Limb (tissue), 2 donors: Measurements from ENCODE around the gene PSMA6.
"Not testable (repeated sequence)": the region's sequence is repeated elsewhere in the genome, so short reads cannot be mapped to it uniquely, and the experiment has no call there.

Experiments
- DNase-seq, 2 donors: peaks; one replicate each; pipeline ENCODE4 v3.0.0-alpha.2; 2016; ENCODE audit errors: extremely low spot score in 2 of 2

Gene PSMA6

DNA sequence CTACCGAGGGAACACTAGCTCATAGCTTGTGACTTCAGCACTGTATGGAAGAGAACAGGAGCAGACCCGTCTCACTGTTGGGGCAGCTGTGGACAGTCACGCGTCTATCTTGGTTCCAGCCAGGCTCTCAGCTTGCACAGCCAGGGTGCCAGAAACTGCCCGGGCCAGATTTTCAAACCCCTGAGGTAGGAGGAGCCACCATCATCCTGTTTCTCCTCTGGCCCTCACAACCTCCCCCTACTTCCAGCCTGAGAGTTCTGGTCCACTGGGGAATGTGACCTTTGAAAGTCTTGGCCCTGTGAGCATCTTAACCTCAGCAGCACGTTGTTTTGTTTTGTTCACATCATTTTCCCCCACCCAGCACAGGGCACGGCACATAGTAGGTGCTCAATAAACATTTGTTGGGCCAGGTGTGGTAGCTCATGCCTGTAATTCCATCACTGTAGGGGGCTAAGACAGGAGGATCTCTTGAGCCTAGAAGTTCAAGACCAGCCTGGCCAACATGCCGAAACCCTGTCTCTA, 50.4 kb downstream of the PSMA6 start:
- no peak for DNase-seq

DNA sequence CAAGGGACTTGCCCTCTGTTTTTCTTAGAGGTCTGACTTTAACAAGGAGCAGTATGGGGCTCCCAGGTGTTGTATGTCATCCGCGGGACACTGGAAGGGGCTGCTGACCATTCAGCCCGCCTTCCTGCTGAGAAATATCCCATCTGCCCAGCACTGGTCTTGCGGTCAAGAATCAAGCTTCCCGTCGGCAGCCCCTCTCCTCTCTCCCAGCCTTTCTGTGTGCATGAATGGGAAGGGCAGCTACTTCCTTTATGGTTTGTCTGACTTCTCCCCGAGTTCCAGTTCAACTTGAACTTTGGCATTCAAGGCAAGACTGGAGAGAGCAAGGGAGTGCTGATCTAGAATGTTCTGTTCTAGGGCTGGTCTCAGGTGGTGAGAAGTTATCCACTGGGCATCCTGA, 51.5 kb downstream of the PSMA6 start:
- DNase-seq, result no peak

DNA sequence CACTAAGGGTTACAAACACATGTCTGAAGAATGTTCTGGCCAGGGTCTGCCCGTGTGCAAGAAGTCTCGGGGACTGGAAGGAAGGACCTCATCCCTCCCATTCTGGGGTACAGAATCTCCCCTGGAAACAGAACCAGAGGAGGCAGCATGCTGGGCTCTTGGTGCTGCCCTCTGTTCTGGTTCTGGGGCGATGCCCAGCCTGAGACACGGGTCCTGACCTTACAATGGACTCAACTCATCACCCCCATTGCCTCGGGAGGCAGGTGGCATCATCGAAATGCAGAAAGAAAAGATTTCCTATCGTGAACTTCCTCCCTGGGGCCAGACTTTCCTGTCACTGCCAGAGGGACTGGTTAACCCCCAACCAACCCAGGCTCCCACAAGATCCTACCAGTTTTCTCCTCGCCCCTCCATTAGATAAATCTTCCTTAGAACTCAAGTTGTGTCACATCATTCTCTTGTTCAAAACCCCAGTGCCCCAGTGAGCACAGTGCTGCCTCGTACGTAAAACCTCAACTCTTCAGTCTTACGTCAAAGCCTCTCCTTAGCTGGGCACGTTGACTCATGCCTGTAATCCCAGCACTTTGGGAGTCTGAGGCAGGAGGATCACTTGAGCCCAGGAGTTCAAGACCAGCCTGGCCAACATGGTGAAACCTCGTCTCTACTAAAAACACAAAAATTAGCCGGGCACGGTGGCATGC, 52.1 kb downstream of the PSMA6 start:
- no peak for DNase-seq

DNA sequence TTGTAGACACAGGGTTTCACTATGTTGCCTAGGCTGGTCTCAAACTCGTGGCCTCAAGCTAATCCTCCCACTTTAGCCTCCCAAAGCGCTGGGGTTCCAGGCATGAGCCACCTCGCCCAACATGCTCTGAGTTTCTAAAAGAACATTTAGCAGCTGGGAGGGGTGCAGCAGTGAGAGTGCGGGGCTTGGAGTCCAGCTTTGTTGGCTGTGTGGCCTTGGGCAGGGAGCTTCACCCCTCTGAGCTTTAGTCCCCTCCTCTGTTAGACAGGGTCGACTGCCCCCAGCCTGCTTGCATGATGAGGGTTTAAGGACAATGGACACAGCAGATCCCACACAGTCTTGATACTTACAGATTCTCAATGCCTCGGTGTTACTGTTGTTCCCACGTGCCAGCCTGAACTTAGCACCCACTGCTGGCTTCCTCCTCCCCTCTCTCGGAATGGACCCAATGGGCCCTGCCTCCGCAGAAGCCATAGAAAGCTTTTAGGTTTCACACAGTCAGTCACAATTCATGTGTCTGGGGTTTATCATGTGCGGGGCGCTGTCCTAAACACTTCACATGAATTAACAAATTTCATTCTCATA, 54.6 kb downstream of the PSMA6 start:
- no peak for DNase-seq

DNA sequence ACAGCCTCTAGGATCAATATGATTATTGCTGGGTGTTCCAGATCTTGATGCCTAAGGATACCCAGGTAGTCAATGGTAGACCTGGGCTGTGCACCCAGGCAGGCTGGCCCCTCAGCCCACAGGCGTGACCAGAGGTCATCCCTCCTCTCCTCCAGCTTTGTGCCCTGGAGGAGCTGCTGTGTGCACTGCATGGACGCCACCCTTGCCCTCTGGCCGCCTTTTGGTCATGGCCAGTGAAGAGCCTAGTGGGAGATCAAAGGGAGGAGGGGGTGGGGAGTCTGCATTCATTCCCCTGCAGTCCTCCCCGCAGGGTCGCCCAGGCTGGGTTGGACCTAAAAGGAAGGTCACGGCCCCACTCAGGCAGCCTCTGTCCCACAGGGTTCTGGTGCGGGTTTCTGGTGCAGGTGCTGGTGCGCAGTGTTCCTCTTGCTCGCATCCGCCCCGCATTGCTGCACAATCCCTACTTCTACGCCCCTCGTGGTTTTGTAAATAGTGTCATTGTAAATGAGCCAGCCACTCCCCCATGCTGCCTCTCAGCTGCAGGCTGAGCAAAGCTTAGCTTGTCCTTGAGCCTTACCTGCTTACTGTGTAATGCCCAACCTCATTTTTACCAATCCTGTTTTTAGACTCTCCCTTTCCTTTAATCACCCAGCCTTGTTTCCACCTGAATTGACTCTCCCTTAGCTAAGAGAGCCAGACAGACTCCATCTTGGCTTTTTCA, 55.3 kb downstream of the PSMA6 start:
- no peak for DNase-seq

DNA sequence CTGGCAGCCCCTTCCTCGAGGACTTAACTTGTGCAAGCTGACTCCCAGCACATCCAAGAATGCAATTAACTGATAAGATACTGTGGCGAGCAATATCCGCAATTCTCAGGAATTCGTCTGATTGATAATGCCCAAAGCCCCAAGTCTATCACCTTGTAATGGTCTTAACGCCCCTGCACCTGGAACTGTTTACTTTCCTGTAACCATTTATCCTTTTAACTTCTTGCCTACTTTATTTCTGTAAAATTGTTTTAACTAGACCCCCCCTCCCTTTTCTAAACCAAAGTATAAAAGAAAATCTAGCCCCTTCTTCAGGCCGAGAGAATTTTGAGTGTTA, 55.8 kb downstream of the PSMA6 start:
- DNase-seq, result not testable (repeated sequence)

DNA sequence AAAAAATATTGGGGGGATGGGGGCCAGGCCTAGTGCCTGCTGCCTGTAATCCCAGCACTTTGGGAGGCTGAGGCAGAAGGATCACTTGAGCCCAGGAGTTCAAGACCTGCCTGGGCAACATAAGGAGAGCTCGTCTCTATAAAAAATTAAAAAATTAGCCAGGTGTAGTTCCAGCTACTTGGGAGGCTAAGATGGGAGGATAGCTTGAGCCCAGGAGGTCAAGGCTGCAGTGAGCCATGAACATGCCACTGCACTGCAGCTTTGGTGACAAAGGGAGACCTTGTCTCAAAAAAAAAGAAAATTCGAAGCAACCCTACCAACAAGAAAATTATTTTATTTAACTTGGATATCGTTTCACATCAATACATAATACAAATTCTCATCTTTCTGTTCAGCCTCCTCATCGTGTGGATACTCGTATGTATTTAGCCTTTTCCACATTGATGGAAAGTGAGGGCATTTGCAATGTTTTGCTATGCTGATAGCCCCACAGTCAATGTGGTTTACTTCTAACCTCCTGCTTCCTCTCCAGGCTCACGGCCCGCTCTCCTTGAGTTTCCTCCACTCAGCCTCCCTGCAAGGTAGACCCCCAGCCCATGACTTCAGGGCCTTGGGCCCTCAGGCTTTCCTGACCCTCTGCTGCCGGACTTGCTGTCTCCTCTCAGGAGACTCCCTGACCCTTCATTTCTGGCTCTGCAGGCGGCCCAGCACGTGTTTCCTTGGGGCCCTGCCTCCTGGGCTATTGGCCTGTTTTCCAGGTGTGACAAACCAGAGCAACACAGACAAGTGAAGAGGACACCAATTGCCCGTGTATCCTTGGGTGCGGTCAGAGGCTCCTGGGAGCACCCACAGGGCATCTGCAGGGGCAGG, 57.5 kb downstream of the PSMA6 start:
- no peak for DNase-seq

DNA sequence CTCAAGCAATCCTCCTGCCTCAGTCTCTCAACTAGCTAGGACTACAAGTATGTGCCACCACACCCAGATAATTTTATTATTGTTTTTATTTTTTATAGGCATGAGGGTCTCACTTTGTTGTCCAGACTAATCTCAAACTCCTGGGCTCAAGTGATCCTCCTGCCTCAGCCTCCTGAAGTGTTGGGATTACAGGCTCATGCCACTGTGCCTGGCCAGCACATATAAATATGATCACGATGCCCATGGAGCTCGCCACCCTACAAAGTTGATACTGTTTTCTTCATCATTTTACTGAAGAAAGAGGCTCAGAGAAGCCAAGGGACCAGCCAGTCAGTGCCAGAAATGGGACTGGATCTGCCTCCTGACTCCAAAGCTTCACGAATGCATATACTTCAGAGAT, 59.3 kb downstream of the PSMA6 start:
- DNase-seq, result no peak

DNA sequence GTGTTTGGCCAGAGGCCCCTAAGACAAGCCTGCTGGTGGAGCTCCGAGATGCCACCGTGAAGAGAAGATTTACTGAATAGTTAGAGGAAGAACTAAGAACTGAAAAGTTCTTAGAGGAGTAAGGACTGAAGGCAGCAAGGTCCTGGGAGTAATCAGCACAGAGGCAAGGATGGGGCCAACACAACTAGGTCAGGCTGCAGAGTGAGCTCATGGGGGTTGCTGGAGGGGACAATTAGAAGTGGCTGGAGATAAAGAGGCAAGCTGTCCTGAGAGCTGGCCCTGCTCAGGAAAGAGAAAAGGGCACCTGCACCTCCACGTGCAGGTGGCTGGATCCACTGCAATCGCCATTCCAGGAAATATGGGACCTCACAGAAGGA, 59.7 kb downstream of the PSMA6 start:
- no peak for DNase-seq

DNA sequence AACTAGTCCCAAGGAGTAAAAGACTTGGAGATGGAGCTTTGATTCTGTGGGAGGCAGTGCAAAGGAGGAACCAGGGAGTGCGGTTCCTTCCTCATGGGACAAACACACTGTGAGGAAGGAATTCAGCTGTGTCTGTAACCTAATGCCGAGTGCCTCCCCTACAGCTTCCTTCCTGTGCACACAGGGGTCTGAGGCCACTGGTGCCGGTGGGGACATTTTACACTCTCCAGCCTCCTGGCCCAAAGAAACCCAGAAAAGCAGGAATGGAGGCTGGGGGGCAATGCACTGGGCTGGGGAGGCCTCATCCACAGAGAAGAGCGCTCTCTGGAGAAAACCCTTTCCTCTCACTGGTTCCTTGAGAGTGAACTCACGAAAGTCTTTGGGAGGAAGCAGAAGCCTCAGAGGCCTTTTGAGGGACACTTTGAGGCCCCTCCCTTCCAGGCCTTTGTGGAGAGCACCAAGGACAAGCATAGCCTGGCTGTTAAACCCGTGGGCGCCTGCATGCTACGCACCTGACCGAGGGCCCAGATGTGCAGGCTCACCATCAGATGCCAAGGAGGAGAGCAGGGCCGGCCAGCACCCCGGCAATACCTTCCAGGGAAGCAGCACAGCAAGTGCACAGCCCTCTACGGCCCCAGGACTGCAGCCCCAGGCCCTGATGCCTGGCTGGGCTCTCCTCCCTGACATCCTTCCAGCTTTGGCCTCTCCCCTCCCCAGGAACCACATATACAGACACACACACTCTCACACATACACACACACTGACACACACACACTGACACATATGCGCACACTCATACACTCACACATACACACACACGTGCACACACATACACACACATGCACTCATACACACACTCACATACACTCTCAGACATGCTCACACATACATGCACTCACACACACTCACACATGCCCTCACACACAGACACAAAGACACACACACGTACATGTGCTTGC, 60.4 kb downstream of the PSMA6 start:
- DNase-seq, result no peak

DNA sequence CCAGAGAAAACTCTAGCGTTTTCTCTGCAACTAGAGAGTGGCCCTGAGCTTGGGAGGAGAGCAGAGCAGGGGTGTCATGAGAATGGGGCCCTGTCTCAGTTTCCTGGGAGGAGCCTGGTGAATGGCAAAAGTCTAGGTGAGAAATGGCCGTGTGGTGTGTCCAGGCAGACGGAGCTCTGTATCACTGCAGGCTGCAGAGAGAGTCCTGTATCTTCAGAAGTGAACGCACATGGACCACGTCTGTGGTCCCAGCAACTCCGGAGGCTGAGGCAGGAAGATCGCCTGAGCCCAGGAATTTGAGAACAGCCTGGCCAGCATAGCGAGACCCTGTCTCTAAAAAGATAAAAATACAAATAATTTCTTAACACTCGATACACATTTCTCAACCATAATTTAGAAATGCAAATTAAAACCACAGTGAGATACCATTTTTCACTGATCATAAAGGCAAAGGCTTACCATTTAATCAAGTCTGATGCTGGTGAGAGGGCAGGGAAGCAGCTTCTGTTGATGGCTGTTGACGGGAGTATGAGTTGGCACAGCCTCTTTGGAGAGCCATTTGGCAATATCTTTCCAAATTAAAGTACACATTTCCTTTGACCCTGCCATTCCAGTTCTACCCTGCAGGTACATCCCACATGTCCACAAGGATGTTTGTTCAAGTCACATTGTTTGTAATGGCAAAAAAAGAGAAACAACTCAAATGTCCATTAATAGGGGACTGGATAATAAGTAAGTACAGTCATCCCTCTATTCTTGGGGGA, 61.4 kb downstream of the PSMA6 start:
- DNase-seq, result no peak

DNA sequence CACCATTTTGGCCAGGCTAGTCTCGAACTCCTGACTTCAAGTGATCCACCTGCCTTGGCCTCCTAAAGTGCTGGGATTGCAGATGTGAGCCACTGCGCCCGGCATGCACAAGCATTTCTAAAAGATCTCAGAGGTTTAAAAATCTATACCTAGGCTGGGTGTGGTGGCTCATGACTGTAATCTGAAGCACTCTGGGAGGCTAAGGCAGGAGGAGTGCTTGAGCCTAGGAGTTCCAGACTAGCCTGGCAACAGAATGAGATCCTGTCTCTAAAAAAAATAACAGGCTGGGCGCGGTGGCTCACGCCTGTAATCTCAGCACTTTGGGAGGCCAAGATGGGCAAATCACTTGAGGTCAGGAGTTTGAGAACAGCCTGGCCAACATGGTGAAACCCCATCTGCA, 63.1 kb downstream of the PSMA6 start:
- not testable (repeated sequence) for DNase-seq

DNA sequence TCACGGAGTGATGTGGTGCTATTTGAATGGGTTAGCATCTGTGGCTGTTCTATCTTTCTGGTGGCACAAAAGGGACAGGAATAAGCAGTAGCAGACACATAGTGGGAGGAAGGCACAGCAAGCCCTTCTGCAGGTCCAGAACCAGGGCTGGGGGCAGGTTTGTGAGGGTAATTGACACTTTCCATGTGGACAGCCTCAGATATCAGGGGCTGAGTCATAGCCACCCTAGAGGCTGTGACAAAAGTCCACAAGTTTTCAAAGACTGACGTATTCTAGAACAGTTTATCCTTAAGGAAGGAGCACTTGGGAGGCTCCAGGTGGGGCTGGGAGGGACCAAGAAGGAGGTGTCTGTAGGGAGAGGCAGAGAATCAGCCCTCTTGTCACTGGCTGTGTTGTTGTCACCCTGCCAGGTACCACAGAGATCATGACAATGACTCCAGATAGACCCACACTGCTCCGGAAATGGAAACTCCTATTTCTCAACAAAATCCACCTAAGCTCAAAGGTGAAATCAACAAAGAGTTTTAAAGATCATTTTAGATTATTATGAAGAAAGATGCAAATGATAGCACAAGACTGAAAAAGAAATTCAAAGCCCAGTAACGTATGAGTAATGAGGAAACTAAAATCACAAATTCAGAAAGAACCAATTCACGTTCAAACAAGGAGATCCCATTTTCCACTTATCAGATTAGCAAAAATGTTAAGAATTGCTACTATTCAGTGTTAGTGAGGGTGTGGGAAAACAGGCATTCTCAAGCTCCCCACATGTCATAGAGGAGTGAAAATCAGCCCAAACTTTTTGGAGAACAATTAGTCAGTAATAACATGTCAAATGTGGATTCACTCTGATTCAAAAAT, 64.0 kb downstream of the PSMA6 start:
- no peak for DNase-seq

DNA sequence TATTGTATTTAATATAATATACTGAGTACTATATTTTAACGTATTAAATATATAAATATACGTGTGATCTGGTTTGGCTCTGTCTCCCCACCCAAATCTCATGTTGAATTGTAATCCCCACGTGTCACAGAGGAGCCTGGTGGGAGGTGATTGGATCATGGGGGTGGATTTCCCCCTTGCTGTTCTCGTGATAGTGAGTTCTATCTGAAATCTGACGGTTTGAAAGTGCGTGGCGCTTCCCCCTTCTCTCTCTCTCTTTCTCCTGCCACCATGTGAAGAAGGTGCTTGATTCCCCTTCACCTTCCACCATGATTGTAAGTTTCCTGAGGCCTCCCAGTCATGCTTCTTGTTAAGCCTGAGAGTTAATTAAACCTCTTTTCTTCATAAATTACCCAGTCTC, 67.5 kb downstream of the PSMA6 start:
- DNase-seq, result not testable (repeated sequence)

DNA sequence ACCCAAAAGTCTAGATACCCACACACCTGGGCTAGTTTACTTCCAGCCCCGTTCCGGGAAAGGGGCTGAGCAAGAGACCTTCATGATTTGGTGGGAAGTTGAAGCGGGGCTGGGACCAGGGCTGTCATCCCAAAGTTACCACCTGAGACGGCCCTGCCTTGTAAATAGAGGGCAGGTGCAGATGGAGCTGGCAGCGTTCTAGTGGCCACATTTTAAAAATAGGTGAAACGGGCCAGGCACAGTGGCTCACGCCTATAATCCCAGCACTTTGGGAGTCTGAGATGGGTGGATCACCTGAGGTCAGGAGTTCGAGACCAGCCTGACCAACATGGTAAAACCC, 68.9 kb downstream of the PSMA6 start:
- no peak for DNase-seq

DNA sequence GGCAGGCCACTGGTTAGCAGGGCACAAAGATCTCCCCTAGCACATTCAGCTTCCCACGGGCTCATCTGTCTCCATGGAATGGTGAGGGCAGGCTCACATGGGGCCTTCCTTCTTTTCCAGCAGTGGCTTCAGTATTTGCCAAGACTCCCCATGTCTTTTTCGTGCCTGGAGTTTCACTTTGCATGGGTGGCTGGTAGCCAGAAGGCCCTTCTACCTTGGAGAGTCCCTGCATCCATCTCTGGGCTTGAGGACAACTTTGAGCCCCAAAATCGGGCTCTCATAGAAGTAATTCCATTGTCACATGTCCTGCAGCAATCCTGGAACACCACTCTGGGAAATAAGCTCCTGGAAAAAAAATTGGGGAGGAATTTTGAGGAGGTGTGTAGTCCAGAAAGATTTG, 70.3 kb downstream of the PSMA6 start:
- DNase-seq, result no peak

DNA sequence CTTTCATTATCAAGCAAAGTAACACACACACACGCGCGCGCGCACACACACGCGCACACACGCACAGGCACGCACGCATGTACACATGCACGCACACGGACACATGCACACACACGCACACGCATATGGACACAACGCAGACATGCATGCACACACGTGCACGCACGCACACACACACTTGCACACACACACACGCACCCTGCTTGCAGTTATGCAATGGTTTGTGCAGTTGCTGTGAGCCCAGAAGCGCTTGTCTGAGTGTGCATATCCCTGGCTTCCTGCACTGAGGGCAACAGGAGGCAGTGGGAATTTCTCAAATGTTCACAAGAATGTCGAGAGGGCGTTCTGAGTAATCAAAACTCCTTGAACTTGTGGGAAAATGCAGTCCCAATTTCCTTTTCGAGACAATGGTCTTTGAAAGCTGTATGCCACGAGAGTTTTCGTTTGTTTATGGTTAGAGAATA, 70.8 kb downstream of the PSMA6 start:
- DNase-seq, result no peak

DNA sequence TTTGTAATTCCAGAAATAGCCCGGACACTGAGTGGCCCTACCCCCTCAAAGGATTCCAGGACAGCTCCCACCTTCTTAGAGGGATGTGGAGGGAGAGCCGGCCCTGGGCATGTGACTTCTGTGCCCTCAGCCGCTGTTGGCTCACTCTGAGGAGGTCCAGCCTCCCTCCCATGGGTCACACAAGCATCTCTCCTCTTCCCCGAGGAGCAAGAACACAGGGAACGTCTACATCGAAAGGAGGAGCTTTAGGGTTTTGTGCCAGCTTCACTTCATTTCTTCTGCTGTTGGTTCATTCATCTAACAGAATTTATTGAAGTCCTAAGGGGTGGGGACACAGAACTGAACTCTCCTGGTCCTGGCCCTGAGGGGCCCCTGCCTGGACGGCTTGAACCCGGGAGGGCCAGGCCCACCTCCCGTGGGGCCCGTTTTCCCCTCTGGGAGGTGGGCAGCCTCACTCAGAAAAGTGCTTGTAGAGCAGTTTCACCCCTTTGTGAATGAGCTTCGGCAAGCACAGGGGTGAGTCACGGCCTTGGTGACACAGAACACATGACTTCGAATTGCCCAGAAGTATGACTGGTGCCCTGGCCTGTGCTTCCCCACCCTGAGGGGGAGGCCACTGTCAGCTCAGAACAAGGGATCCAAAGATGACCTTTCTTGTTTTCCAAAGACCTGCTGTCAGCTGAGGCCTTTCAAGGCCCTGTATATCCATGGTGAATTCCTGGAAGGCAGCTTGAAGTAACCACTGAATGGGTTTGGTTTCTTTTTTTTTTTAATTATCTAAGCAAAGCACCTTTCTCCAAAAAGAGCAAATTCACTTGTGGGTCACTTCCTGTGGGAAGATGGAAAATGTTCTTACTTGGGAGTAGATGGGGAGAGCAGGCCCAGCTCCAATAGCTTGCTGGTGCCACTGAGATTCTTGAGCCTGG, 73.2 kb downstream of the PSMA6 start:
- no peak for DNase-seq
